HG02970 (cell line): Measurements from ENCODE around the gene FLRT1.

Source experiments
- ATAC-seq: cut with Tn5 transposase; IDR thresholded peaks from one replicate; pipeline ENCODE4 v1.9.1; 2021; ENCODE audit warnings: mild to moderate bottlenecking, moderate library complexity, moderate number of reproducible peaks; ENCODE audit not compliant: unreplicated experiment, low FRiP score

FLRT1 gene

GRCh38 chr11:64006398-64006797 is 29.3 kb upstream of the FLRT1 start:
- ATAC-seq = no peak

GRCh38 chr11:64007160-64007628 is 28.5 kb upstream of the FLRT1 start:
- no peak for ATAC-seq

GRCh38 chr11:64007629-64008282 is 28.0 kb upstream of the FLRT1 start:
- ATAC-seq = no peak

- no peak for ATAC-seq
Measured at GRCh38 chr11:64008283-64008913, 27.3 kb upstream of the FLRT1 start.

GRCh38 chr11:64008914-64009633 is 26.7 kb upstream of the FLRT1 start:
- no peak for ATAC-seq

- no peak for ATAC-seq
Measured at GRCh38 chr11:64009710-64010109, 26.0 kb upstream of the FLRT1 start.

- ATAC-seq = no peak
Measured at GRCh38 chr11:64010783-64011182, 24.9 kb upstream of the FLRT1 start.

GRCh38 chr11:64011371-64011770 is 24.4 kb upstream of the FLRT1 start:
- ATAC-seq = no peak

GRCh38 chr11:64013141-64013896 is 22.4 kb upstream of the FLRT1 start:
- no peak for ATAC-seq

GRCh38 chr11:64014356-64014755 is 21.4 kb upstream of the FLRT1 start:
- ATAC-seq = no peak

- ATAC-seq = no peak
Measured at GRCh38 chr11:64015510-64015909, 20.2 kb upstream of the FLRT1 start.

GRCh38 chr11:64015935-64016845 is 19.5 kb upstream of the FLRT1 start:
- no peak for ATAC-seq

- ATAC-seq = no peak
Measured at GRCh38 chr11:64017945-64018224, 17.8 kb upstream of the FLRT1 start.

- ATAC-seq = no peak
Measured at GRCh38 chr11:64018310-64018709, 17.4 kb upstream of the FLRT1 start.

- no peak for ATAC-seq
Measured at GRCh38 chr11:64019106-64020037, 16.4 kb upstream of the FLRT1 start.

GRCh38 chr11:64020976-64021756 is 14.6 kb upstream of the FLRT1 start:
- no peak for ATAC-seq

- ATAC-seq = no peak
Measured at GRCh38 chr11:64021757-64022093, 14.0 kb upstream of the FLRT1 start.

GRCh38 chr11:64022125-64022784 is 13.5 kb upstream of the FLRT1 start:
- ATAC-seq = no peak
